ENCODE results near the gene SYNGR1. TPM values are rescaled to one million over a fixed set of nuclear protein-coding genes. Genes with fewer than 3 reads are reported as not detected.

SYNGR1 gene
- polyA plus RNA-seq, 2 of the 4 experiments (the other 2 are of a cell fraction), result 6.7 to 14.5 TPM

DNA sequence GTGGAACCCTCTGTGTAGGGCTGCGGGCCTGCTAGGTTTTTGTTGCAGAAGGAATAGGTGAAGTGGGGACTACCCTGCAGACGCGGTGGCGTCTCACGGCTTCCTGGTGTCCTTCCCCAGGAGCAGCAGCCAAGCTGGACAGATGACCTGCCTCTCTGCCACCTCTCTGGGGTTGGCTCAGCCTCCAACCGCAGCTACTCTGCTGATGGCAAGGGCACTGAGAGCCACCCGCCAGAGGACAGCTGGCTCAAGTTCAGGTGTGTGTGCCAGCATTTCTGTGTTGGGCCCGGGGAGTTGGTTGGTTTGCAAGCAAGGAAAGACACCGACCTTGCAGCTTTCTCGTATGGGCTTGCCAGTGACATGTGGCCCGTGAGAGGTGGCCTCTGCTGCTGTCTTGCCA lies 65.1 kb downstream of the SYNGR1 start:
- Histone ChIP-seq H3K4me1 (no peaks in the 10 kb centered on the region), H3K9me3 (no peaks in the 10 kb centered on the region), H3K27ac (no peak overlapping the region), H3K4me2 (no peak overlapping the region), H3K4me3 (no peak overlapping the region)
- POLR2A ChIA-PET, result no interaction called here
- 97% methylated on average over 7 of the region's 11 CpGs for WGBS (ENCODE audit: missing lambda C conversion rate)
- CTCF ChIA-PET, result no interaction called here
- no peak for FAIRE-seq
- ATAC-seq, result no peak
- DNase-seq (ENCODE audit: low read depth in 1 of 2, low spot score in 1 of 2), result no peak
- TF ChIP-seq CHD2 (IDR thresholded peaks at IDR 0.05; ENCODE audit: low read length, partially characterized antibody) (no peak), EHF (CRISPR knock-in tag; IDR thresholded peaks at IDR 0.05) (no peak), SMC3 (IDR thresholded peaks at IDR 0.05) (no peak), RCOR1 (IDR thresholded peaks at IDR 0.05; ENCODE audit: low read depth, low read length) (no peak), TP53 (CRISPR knock-in tag; IDR thresholded peaks at IDR 0.05) (no peak), FOSL2 (IDR thresholded peaks at IDR 0.05) (no peak), FOSL2 (CRISPR knock-in tag; IDR thresholded peaks at IDR 0.05) (no peak), POLR2AphosphoS2 (conservative IDR thresholded peaks at IDR 0.05; ENCODE audit: low read length) (no peak), KDM1A (IDR thresholded peaks at IDR 0.05; ENCODE audit: low read depth) (no peak), EP300 (IDR thresholded peaks at IDR 0.05) (no peak), HOXB5 (CRISPR knock-in tag; IDR thresholded peaks at IDR 0.05) (no peak), HDAC2 (IDR thresholded peaks at IDR 0.05) (no peak), MYC (IDR thresholded peaks at IDR 0.05; ENCODE audit: borderline replicate concordance, low read length) (no peak), ZSCAN20 (CRISPR knock-in tag; IDR thresholded peaks at IDR 0.05) (no peak), ZNF302 (CRISPR knock-in tag; IDR thresholded peaks at IDR 0.05) (no peak), KDM5A (IDR thresholded peaks at IDR 0.05) (no peak), MAFK (IDR thresholded peaks at IDR 0.05; ENCODE audit: partially characterized antibody) (no peak)
- TF ChIP-seq, protein P1, sequence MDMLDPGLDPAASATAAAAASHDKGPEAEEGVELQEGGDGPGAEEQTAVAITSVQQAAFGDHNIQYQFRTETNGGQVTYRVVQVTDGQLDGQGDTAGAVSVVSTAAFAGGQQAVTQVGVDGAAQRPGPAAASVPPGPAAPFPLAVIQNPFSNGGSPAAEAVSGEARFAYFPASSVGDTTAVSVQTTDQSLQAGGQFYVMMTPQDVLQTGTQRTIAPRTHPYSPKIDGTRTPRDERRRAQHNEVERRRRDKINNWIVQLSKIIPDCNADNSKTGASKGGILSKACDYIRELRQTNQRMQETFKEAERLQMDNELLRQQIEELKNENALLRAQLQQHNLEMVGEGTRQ (IDR thresholded peaks at IDR 0.05), result no peak
- TF ChIP-seq, protein P2, sequence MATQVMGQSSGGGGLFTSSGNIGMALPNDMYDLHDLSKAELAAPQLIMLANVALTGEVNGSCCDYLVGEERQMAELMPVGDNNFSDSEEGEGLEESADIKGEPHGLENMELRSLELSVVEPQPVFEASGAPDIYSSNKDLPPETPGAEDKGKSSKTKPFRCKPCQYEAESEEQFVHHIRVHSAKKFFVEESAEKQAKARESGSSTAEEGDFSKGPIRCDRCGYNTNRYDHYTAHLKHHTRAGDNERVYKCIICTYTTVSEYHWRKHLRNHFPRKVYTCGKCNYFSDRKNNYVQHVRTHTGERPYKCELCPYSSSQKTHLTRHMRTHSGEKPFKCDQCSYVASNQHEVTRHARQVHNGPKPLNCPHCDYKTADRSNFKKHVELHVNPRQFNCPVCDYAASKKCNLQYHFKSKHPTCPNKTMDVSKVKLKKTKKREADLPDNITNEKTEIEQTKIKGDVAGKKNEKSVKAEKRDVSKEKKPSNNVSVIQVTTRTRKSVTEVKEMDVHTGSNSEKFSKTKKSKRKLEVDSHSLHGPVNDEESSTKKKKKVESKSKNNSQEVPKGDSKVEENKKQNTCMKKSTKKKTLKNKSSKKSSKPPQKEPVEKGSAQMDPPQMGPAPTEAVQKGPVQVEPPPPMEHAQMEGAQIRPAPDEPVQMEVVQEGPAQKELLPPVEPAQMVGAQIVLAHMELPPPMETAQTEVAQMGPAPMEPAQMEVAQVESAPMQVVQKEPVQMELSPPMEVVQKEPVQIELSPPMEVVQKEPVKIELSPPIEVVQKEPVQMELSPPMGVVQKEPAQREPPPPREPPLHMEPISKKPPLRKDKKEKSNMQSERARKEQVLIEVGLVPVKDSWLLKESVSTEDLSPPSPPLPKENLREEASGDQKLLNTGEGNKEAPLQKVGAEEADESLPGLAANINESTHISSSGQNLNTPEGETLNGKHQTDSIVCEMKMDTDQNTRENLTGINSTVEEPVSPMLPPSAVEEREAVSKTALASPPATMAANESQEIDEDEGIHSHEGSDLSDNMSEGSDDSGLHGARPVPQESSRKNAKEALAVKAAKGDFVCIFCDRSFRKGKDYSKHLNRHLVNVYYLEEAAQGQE (IDR thresholded peaks at IDR 0.05), result no peak
- TF ChIP-seq, protein P3, sequence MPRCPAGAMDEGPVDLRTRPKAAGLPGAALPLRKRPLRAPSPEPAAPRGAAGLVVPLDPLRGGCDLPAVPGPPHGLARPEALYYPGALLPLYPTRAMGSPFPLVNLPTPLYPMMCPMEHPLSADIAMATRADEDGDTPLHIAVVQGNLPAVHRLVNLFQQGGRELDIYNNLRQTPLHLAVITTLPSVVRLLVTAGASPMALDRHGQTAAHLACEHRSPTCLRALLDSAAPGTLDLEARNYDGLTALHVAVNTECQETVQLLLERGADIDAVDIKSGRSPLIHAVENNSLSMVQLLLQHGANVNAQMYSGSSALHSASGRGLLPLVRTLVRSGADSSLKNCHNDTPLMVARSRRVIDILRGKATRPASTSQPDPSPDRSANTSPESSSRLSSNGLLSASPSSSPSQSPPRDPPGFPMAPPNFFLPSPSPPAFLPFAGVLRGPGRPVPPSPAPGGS (IDR thresholded peaks at IDR 0.05), result no peak
- TF ChIP-seq, protein P4, sequence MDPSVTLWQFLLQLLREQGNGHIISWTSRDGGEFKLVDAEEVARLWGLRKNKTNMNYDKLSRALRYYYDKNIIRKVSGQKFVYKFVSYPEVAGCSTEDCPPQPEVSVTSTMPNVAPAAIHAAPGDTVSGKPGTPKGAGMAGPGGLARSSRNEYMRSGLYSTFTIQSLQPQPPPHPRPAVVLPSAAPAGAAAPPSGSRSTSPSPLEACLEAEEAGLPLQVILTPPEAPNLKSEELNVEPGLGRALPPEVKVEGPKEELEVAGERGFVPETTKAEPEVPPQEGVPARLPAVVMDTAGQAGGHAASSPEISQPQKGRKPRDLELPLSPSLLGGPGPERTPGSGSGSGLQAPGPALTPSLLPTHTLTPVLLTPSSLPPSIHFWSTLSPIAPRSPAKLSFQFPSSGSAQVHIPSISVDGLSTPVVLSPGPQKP (IDR thresholded peaks at IDR 0.05; ENCODE audit: low read depth, low read length), result no peak

DNA sequence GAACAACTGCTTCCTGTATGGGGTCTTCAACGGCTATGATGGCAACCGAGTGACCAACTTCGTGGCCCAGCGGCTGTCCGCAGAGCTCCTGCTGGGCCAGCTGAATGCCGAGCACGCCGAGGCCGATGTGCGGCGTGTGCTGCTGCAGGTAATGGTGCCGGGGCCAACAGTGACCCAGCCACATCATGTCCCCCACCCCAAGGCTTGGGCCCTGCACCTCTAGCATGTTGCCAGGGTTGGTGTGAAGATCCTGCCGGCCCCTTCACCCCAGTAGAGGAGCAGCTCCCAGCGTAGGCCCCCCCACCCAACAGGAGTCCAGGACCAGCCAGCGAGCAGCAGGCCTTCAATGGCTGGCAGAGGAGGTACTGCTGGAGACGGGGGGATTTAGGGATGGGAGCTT lies 65.7 kb downstream of the SYNGR1 start:
- no peak overlapping the region for H3K4me3 ChIP-seq
- ATAC-seq (no peak), FAIRE-seq (no peak), DNase-seq (ENCODE audit: low read depth in 1 of 2, low spot score in 1 of 2) (no peak)
- H3K9me3 ChIP-seq, result no peaks in the 10 kb centered on the region
- no peak overlapping the region for H3K27ac ChIP-seq
- no peak overlapping the region for H3K4me2 ChIP-seq
- ChIA-PET POLR2A (no interaction called here), CTCF (no interaction called here)
- no peaks in the 10 kb centered on the region for H3K4me1 ChIP-seq
- TF ChIP-seq, protein P5, sequence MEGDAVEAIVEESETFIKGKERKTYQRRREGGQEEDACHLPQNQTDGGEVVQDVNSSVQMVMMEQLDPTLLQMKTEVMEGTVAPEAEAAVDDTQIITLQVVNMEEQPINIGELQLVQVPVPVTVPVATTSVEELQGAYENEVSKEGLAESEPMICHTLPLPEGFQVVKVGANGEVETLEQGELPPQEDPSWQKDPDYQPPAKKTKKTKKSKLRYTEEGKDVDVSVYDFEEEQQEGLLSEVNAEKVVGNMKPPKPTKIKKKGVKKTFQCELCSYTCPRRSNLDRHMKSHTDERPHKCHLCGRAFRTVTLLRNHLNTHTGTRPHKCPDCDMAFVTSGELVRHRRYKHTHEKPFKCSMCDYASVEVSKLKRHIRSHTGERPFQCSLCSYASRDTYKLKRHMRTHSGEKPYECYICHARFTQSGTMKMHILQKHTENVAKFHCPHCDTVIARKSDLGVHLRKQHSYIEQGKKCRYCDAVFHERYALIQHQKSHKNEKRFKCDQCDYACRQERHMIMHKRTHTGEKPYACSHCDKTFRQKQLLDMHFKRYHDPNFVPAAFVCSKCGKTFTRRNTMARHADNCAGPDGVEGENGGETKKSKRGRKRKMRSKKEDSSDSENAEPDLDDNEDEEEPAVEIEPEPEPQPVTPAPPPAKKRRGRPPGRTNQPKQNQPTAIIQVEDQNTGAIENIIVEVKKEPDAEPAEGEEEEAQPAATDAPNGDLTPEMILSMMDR (IDR thresholded peaks at IDR 0.05), result no peak
- no peak for TF ChIP-seq HEYL (CRISPR knock-in tag; IDR thresholded peaks at IDR 0.05)
- no peak for TF ChIP-seq FOSB (CRISPR knock-in tag; IDR thresholded peaks at IDR 0.05)
- TF ChIP-seq, protein P4 (IDR thresholded peaks at IDR 0.05; ENCODE audit: low read depth, low read length), result no peak
- TF ChIP-seq HOXB13 (CRISPR knock-in tag; IDR thresholded peaks at IDR 0.05; ENCODE audit: low read depth), result no peak
- TF ChIP-seq MYC (IDR thresholded peaks at IDR 0.05; ENCODE audit: borderline replicate concordance, low read length), result no peak
- 96% methylated on average over 5 of the region's 16 CpGs for WGBS (ENCODE audit: missing lambda C conversion rate)

Data from A549 (cell line).